Brain microvascular endothelial cell (primary cell): Measurements from ENCODE around the gene VEZT.
"Not testable (repeated sequence)": the region's sequence is repeated elsewhere in the genome, so short reads cannot be mapped to it uniquely, and the experiment has no call there.

Source experiments
- DNase-seq: peaks from one replicate; pipeline ENCODE4 v3.0.0-alpha.2; 2020
- H3K27ac ChIP-seq: fragments of 250-450 bp; sonication (Bioruptor Pico); 2 replicates; pipeline ENCODE4 v1.5.1; 2020; ENCODE audit warnings: mild to moderate bottlenecking, moderate library complexity
- H3K27me3 ChIP-seq: fragments of 250-450 bp; sonication (Bioruptor Pico); replicated peaks from 2 replicates; pipeline ENCODE4 v1.5.1; 2020; ENCODE audit warnings: mild to moderate bottlenecking
- H3K36me3 ChIP-seq: fragments of 250-450 bp; sonication (Bioruptor Pico); replicated peaks from 2 replicates; pipeline ENCODE4 v1.5.1; 2020; ENCODE audit warnings: mild to moderate bottlenecking
- H3K4me3 ChIP-seq: 2 replicates; pipeline ENCODE4 v1.5.1; 2011; ENCODE audit warnings: low read depth, mild to moderate bottlenecking, control low read depth, low read length, moderate library complexity
- CTCF ChIP-seq: IDR thresholded peaks from 2 replicates; pipeline ENCODE4 v1.5.1; 2011; ENCODE audit warnings: low read depth, mild to moderate bottlenecking, moderate library complexity, low read length, control low read depth, inconsistent platforms; ENCODE audit errors: missing control alignments
- in situ Hi-C: cut with HindIII; loops from 2 replicates; pipeline ENCODE4 v1.10.0; 2017; ENCODE audit warnings: low sequenced_read_pairs, low pct_ligation_motif_present

The VEZT gene

GRCh38 chr12:95240556-95240955, 22.9 kb downstream of the VEZT start:
- H3K27me3 ChIP-seq, result no peaks in the 10 kb centered on the region
- no peak overlapping the region for H3K27ac ChIP-seq
- no peak overlapping the region for H3K4me3 ChIP-seq
- no peak for DNase-seq
- peaks cover 7% of the 10 kb centered on the region for H3K36me3 ChIP-seq
- TF ChIP-seq CTCF, result no peak
- in situ Hi-C loops, result no loop called here

- H3K27ac ChIP-seq, H3K4me3 ChIP-seq, H3K27me3 ChIP-seq, in situ Hi-C loops, DNase-seq, H3K36me3 ChIP-seq: not testable (repeated sequence)
Observed at GRCh38 chr12:95241138-95241537, 23.5 kb downstream of the VEZT start.

- Histone ChIP-seq H3K4me3 (no peak overlapping the region), H3K27ac (no peak overlapping the region), H3K36me3 (peaks cover 7% of the 10 kb centered on the region), H3K27me3 (no peaks in the 10 kb centered on the region)
- in situ Hi-C loops, result no loop called here
- TF ChIP-seq CTCF, result no peak
- no peak for DNase-seq
Observed at GRCh38 chr12:95241761-95242506, 24.3 kb downstream of the VEZT start.

GRCh38 chr12:95243497-95244183, 26.0 kb downstream of the VEZT start:
- in situ Hi-C loops, result no loop called here
- Histone ChIP-seq H3K36me3 (peaks cover 7% of the 10 kb centered on the region), H3K27me3 (no peaks in the 10 kb centered on the region), H3K4me3 (no peak overlapping the region), H3K27ac (no peak overlapping the region)
- TF ChIP-seq CTCF, result no peak
- DNase-seq, result no peak

- in situ Hi-C loops, result no loop called here
- Histone ChIP-seq H3K27me3 (no peaks in the 10 kb centered on the region), H3K27ac (no peak overlapping the region), H3K36me3 (peaks cover 7% of the 10 kb centered on the region), H3K4me3 (no peak overlapping the region)
- TF ChIP-seq CTCF, result no peak
- no peak for DNase-seq
Observed at GRCh38 chr12:95244350-95244749, 26.7 kb downstream of the VEZT start.

- no peak for DNase-seq
- in situ Hi-C loops, result no loop called here
- Histone ChIP-seq H3K27ac (no peak overlapping the region), H3K4me3 (no peak overlapping the region), H3K27me3 (no peaks in the 10 kb centered on the region), H3K36me3 (peaks cover 9% of the 10 kb centered on the region)
- no peak for TF ChIP-seq CTCF
Observed at GRCh38 chr12:95248095-95248494, 30.5 kb downstream of the VEZT start.
